Neural cell (in vitro differentiated cells): ENCODE results near the gene SIDT1. TPM values are rescaled to one million over a fixed set of nuclear protein-coding genes. Genes with fewer than 3 reads are reported as not detected.

Experiments used
- H2AFZ ChIP-seq: fragments of 200-600, 300-800 bp; sonication (generic), shearing (Covaris generic); 2 replicates; pipeline ENCODE4 v1.6.0; 2014; ENCODE audit warnings: low read depth, mild to moderate bottlenecking, antibody characterized with exemption, low read length, moderate library complexity
- H3F3A ChIP-seq: fragments of 200-600 bp; shearing (Covaris generic); 2 replicates; pipeline ENCODE4 v1.6.1; 2016; ENCODE audit warnings: mild to moderate bottlenecking, moderate library complexity, mixed read lengths, antibody characterized with exemption, low read length; ENCODE audit not compliant: insufficient read depth, poor library complexity, severe bottlenecking
- H3K27ac ChIP-seq: fragments of 200-600, 300-800 bp; sonication (generic), shearing (Covaris generic); 2 replicates; pipeline ENCODE4 v1.5.1; 2014; ENCODE audit warnings: mild to moderate bottlenecking, low read length, moderate library complexity
- H3K27me3 ChIP-seq: fragments of 300-800, 200-600 bp; sonication (generic), shearing (Covaris generic); 2 replicates; pipeline ENCODE4 v1.6.0; 2014; ENCODE audit warnings: mild to moderate bottlenecking, low read depth, low read length, moderate library complexity; ENCODE audit not compliant: insufficient read depth
- H3K36me3 ChIP-seq: fragments of 300-800, 200-600 bp; sonication (generic), shearing (Covaris generic); 2 replicates; pipeline ENCODE4 v1.5.1; 2014; ENCODE audit warnings: mild to moderate bottlenecking, antibody characterized with exemption, low read length, moderate library complexity; ENCODE audit not compliant: insufficient read depth
- H3K4me2 ChIP-seq: fragments of 300-800, 200-600 bp; sonication (generic), shearing (Covaris generic); 2 replicates; pipeline ENCODE4 v1.6.0; 2014; ENCODE audit warnings: mild to moderate bottlenecking, low read length
- H3K4me3 ChIP-seq: fragments of 300-800, 200-600 bp; sonication (generic), shearing (Covaris generic); 2 replicates; pipeline ENCODE4 v1.5.1; 2014; ENCODE audit warnings: mild to moderate bottlenecking, low read length, moderate library complexity
- H3K79me2 ChIP-seq: fragments of 200-600 bp; shearing (Covaris generic); replicated peaks from 2 replicates; pipeline ENCODE4 v1.6.0; 2014; ENCODE audit warnings: mild to moderate bottlenecking, low read length, moderate library complexity; ENCODE audit not compliant: insufficient read depth
- H3K9ac ChIP-seq: fragments of 300-800, 200-600 bp; sonication (generic), shearing (Covaris generic); 2 replicates; pipeline ENCODE4 v1.6.1; 2016; ENCODE audit warnings: mild to moderate bottlenecking, low read length, mixed read lengths
- H3K9me2 ChIP-seq: fragments of 200-600 bp; shearing (Covaris generic); 2 replicates; pipeline ENCODE4 v1.6.1; 2016; ENCODE audit warnings: mild to moderate bottlenecking, low read length, mixed read lengths; ENCODE audit not compliant: insufficient read depth
- H3K9me3 ChIP-seq: fragments of 200-600, 300-800 bp; sonication (generic), shearing (Covaris generic); 2 replicates; pipeline ENCODE4 v1.6.1; 2016; ENCODE audit warnings: mild to moderate bottlenecking, mixed run types, low read length, moderate library complexity, mixed read lengths
- H4K20me1 ChIP-seq: fragments of 200-600 bp; shearing (Covaris generic); 2 replicates; pipeline ENCODE4 v1.6.1; 2016; ENCODE audit warnings: mild to moderate bottlenecking, mixed run types; ENCODE audit not compliant: insufficient read depth
- EP300 ChIP-seq: fragments of 450-650 bp; conservative IDR thresholded peaks from 2 replicates; pipeline ENCODE4 v1.6.1; 2014; ENCODE audit warnings: antibody characterized with exemption, mild to moderate bottlenecking, moderate library complexity; ENCODE audit not compliant: poor library complexity, severe bottlenecking
- EZH2 ChIP-seq: fragments of 200-600, 300-800 bp; shearing (Covaris generic), sonication (generic); IDR thresholded peaks from 2 replicates; pipeline ENCODE4 v1.6.1; 2014; ENCODE audit warnings: antibody characterized with exemption, low read length, borderline replicate concordance, mild to moderate bottlenecking; ENCODE audit not compliant: insufficient read depth, poor library complexity, severe bottlenecking
- MXI1 ChIP-seq: fragments of 450-650 bp; conservative IDR thresholded peaks from 2 replicates; pipeline ENCODE4 v1.6.1; 2014; ENCODE audit warnings: antibody characterized with exemption, mild to moderate bottlenecking; ENCODE audit not compliant: poor library complexity, severe bottlenecking
- POLR2AphosphoS5 ChIP-seq: IDR thresholded peaks from 2 replicates; pipeline ENCODE4 v1.6.1; 2012
- RAD21 ChIP-seq: fragments of 450-650 bp; conservative IDR thresholded peaks from 2 replicates; pipeline ENCODE4 v1.6.1; 2014; ENCODE audit warnings: antibody characterized with exemption, mild to moderate bottlenecking, moderate library complexity
- SMC3 ChIP-seq: fragments of 450-650 bp; conservative IDR thresholded peaks from 2 replicates; pipeline ENCODE4 v1.6.1; 2014; ENCODE audit warnings: antibody characterized with exemption, mild to moderate bottlenecking, moderate library complexity; ENCODE audit not compliant: poor library complexity
- TAF1 ChIP-seq: IDR thresholded peaks from 2 replicates; pipeline ENCODE4 v1.6.1; 2012; ENCODE audit warnings: low read depth
- polyA plus RNA-seq: library from polyadenylated mRNA; depleted of rRNA; stranded (reverse); fragments of >200 nt; gene quantifications from 2 replicates; pipeline ENCODE4 v1.2.3, GENCODE V29; 2014
- TF ChIP-seq, protein P1 (sequence below): fragments of 450-650 bp; IDR thresholded peaks from 2 replicates; pipeline ENCODE4 v1.5.1; 2014; ENCODE audit warnings: antibody characterized with exemption, mild to moderate bottlenecking, moderate library complexity; ENCODE audit not compliant: poor library complexity, severe bottlenecking
- TF ChIP-seq, protein P2 (sequence below): IDR thresholded peaks from 2 replicates; pipeline ENCODE4 v1.6.1; 2012; ENCODE audit warnings: borderline replicate concordance

The SIDT1 gene
- polyA plus RNA-seq, 1 donor from 2014 or later = 0.22 TPM

DNA sequence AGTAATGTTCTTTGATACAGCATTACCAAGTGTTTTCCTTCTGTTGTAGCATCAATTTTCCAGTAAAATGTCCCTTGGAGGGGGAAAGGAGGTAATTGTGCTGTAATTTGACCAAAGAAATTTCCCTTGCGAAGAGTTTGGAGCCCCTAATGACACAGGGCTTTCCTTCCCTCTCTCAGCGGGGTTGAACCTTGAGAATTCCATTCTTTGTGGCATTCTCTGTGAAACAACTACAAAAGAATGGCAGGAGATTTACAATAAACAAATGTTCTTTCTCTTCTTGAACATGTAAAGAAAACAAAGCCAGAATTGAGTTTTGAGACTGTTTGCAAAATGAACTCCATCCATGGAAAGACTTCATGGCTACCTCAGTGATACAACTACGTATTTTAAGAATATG is 53.4 kb downstream of the SIDT1 start:
- no peaks in the 10 kb centered on the region for H4K20me1 ChIP-seq
- H3K9me3 ChIP-seq = no peaks in the 10 kb centered on the region
- no peak overlapping the region for H3K4me2 ChIP-seq
- no peak overlapping the region for H2AFZ ChIP-seq
- H3F3A ChIP-seq = no peaks in the 10 kb centered on the region
- TF ChIP-seq EP300 (no peak), SMC3 (no peak), MXI1 (no peak), POLR2AphosphoS5 (no peak), TAF1 (no peak), RAD21 (no peak), EZH2 (no peak)
- TF ChIP-seq, protein P1, sequence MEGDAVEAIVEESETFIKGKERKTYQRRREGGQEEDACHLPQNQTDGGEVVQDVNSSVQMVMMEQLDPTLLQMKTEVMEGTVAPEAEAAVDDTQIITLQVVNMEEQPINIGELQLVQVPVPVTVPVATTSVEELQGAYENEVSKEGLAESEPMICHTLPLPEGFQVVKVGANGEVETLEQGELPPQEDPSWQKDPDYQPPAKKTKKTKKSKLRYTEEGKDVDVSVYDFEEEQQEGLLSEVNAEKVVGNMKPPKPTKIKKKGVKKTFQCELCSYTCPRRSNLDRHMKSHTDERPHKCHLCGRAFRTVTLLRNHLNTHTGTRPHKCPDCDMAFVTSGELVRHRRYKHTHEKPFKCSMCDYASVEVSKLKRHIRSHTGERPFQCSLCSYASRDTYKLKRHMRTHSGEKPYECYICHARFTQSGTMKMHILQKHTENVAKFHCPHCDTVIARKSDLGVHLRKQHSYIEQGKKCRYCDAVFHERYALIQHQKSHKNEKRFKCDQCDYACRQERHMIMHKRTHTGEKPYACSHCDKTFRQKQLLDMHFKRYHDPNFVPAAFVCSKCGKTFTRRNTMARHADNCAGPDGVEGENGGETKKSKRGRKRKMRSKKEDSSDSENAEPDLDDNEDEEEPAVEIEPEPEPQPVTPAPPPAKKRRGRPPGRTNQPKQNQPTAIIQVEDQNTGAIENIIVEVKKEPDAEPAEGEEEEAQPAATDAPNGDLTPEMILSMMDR = no peak
- TF ChIP-seq, protein P2, sequence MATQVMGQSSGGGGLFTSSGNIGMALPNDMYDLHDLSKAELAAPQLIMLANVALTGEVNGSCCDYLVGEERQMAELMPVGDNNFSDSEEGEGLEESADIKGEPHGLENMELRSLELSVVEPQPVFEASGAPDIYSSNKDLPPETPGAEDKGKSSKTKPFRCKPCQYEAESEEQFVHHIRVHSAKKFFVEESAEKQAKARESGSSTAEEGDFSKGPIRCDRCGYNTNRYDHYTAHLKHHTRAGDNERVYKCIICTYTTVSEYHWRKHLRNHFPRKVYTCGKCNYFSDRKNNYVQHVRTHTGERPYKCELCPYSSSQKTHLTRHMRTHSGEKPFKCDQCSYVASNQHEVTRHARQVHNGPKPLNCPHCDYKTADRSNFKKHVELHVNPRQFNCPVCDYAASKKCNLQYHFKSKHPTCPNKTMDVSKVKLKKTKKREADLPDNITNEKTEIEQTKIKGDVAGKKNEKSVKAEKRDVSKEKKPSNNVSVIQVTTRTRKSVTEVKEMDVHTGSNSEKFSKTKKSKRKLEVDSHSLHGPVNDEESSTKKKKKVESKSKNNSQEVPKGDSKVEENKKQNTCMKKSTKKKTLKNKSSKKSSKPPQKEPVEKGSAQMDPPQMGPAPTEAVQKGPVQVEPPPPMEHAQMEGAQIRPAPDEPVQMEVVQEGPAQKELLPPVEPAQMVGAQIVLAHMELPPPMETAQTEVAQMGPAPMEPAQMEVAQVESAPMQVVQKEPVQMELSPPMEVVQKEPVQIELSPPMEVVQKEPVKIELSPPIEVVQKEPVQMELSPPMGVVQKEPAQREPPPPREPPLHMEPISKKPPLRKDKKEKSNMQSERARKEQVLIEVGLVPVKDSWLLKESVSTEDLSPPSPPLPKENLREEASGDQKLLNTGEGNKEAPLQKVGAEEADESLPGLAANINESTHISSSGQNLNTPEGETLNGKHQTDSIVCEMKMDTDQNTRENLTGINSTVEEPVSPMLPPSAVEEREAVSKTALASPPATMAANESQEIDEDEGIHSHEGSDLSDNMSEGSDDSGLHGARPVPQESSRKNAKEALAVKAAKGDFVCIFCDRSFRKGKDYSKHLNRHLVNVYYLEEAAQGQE = no peak
- no peak overlapping the region for H3K4me3 ChIP-seq
- H3K36me3 ChIP-seq = no peaks in the 10 kb centered on the region
- no peaks in the 10 kb centered on the region for H3K79me2 ChIP-seq
- H3K9ac ChIP-seq = no peak overlapping the region
- no peaks in the 10 kb centered on the region for H3K27me3 ChIP-seq
- no peak overlapping the region for H3K27ac ChIP-seq
- H3K9me2 ChIP-seq = no peaks in the 10 kb centered on the region

DNA sequence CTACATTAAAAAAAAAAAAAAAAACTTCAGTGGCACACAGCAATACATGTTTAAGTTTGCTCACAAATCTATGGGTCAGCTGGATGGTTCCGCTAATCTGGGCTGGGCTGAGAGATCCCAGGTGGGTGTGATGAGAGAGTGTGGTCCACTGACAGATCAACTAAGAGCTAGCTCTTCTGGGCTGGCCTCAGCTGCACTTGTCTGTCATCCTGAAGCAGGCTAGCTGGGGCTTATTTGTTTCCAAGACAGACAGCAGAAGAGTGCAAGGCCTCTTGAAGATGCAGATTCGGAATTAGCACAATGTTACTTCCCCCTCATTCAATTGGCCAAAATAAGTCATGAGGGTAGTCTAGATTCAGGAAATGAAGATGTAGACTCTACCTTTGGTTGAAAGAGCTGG is 56.5 kb downstream of the SIDT1 start:
- Histone ChIP-seq H3K9ac (no peak overlapping the region), H3K27me3 (no peaks in the 10 kb centered on the region), H3K4me3 (no peak overlapping the region), H2AFZ (no peak overlapping the region), H3K4me2 (no peak overlapping the region), H3K27ac (no peak overlapping the region), H3K79me2 (no peaks in the 10 kb centered on the region), H3K36me3 (no peaks in the 10 kb centered on the region), H3F3A (no peaks in the 10 kb centered on the region), H3K9me2 (no peaks in the 10 kb centered on the region), H3K9me3 (no peaks in the 10 kb centered on the region), H4K20me1 (no peaks in the 10 kb centered on the region)
- TF ChIP-seq EP300 = no peak
- no peak for TF ChIP-seq SMC3
- no peak for TF ChIP-seq MXI1
- TF ChIP-seq EZH2 = no peak
- TF ChIP-seq RAD21 = no peak
- TF ChIP-seq POLR2AphosphoS5 = no peak
- TF ChIP-seq, protein P2 = no peak
- TF ChIP-seq, protein P1 = no peak
- no peak for TF ChIP-seq TAF1
